GM18511 (cell line): Measurements from ENCODE around the gene ZNF574.

Experiments
- ATAC-seq: cut with Tn5 transposase; IDR thresholded peaks from one replicate; pipeline ENCODE4 v1.9.1; 2021; ENCODE audit warnings: mild to moderate bottlenecking, moderate library complexity; ENCODE audit not compliant: unreplicated experiment

The ZNF574 gene

DNA sequence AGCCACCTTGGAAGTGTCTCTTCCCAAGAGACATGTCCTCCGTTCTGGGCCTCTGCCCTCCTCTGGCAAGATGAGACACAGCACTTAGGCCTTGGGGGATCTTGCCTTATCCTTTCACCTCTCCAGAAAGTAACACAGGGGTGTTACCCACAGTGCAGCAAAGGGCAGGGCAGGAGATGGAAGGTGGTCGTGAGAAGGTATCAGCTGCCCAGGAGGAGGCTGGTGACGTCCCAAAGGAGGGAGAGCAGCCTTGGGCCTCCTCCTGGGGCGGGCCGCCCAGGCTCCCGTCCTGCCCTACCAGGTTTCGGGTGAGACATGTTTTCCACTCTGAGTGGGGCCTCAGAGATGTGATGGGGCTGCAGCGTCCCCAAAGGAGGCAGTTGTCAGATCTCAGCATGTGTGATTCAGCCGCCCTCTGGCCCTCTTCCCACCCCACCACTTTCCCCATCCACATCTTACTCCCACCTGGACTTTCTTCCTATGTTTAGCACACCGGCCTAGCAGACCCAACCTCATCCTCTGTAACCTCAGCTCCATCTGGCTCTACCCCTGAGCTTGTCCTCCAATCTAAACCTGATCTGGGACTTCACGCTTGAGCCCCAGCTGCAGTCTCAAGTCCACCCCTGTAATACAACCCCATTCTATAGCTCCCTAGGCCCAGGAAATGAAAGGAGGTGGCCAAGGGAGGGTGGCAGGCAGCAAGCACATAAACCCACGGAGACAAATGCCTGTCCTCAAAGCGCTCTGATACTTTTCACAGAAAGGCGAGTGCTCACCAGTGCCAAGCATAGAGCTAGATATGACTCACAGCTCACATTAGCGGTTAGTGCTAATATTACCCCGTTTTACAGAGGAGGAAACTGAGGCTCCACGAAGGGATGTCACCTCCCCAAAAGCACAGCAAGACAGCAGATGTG lies 47.0 kb downstream of the ZNF574 start:
- ATAC-seq = no peak

DNA sequence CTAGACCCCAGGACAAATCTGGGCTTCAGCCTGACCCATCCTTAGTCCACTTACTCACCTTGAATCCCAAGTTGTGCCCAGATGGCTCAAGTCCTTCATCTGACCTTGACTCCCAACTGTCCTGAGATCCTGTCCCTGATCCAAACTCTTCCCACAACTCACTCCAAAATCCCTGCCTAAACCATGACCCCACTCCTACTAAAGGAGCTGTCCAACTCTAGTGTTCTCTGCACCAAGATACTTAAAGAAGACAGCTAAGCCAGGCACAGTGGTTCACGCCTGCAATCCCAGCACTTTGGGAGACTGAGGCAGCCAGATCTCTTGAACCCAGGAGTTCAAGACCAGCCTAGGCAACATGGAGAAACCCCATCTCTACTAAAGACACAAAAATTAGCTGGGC lies 47.8 kb downstream of the ZNF574 start:
- no peak for ATAC-seq

- ATAC-seq = no peak
Observed at GRCh38 chr19:42124386-42124901, 48.5 kb downstream of the ZNF574 start.

DNA sequence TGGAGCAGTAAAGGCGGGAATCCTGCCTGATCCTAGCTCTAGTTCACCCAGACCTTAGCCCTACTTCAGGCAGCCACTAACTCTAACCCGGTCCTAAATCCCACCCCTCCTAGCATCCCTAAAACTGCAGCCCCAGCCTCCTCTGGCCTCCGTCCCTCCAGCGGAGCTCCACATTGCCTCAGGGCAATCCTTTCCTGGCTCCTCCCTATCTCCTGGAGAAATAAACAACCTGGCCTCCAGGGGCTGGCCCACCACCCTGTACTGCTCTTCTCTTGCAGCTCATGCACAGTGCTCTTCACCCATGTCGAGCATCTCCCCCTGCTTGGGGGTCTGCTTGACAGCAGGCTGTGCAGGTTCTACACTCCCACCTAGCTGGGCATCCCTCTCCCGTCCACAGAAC lies 49.6 kb downstream of the ZNF574 start:
- no peak for ATAC-seq

GRCh38 chr19:42126574-42126973 lies 50.6 kb downstream of the ZNF574 start:
- no peak for ATAC-seq

GRCh38 chr19:42129399-42130253 lies 53.7 kb downstream of the ZNF574 start:
- ATAC-seq = peak; percentile 64

DNA sequence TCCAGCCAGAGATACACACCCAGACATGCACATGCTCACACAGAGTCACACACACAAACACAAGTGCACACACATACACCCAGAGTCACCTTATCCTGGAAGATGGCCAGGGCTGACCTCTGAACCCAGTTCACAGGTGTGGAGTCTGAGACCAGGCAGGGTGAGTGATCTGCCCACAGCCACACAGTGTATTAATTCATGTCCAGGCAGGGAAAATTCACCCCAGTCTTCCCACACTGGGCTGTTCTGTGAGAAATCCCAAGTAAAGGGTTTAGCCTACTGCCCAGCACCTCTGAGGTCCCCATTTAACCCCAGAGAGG lies 54.2 kb downstream of the ZNF574 start:
- no peak for ATAC-seq
